SK-N-SH (cell line): ENCODE results near the gene ZMYND19. TPM values are rescaled to one million over a fixed set of nuclear protein-coding genes. Genes with fewer than 3 reads are reported as not detected.

ENCODE experiments used
- CTCF ChIA-PET: fragments of 300-600, 350-600 bp; formaldehyde crosslinking; extraction: SDS; loops from one replicate; lab custom pipeline; 2021; lab: Yijun Ruan, JAX
- POLR2A ChIA-PET: fragments of 350-600 bp; sonication (Branson Sonifier 250); formaldehyde crosslinking; extraction: SDS; loops from one replicate; lab custom pipeline; 2020; ENCODE audit warnings: antibody characterized with exemption, inconsistent platforms; lab: Yijun Ruan, JAX
- DNase-seq: peaks from one replicate; pipeline ENCODE4 v3.0.0; 2012
- H2AFZ ChIP-seq: fragments of 200-600 bp; sonication (generic); 2 replicates; pipeline ENCODE4 v1.8.1; 2016; ENCODE audit warnings: antibody characterized with exemption, mild to moderate bottlenecking, low read depth
- H3F3A ChIP-seq: fragments of 200-600 bp; sonication (generic); replicated peaks from 2 replicates; pipeline ENCODE3; 2016; ENCODE audit warnings: antibody characterized with exemption, mild to moderate bottlenecking; ENCODE audit not compliant: insufficient read depth
- H3K27ac ChIP-seq, 2 experiments: fragments of 200-500 bp in 1 of 2; fragments of 200-600 bp in 1 of 2; sonication (Bioruptor generic) in 1 of 2; sonication (generic), shearing (Covaris generic) in 1 of 2; 2 replicates each; pipeline versions ENCODE4 v1.5.1 to v1.6.1; 2014 to 2016; ENCODE audit warnings: low read depth in 2 of 2, inconsistent platforms in 1 of 2, low read length in 1 of 2, mild to moderate bottlenecking in 1 of 2, mixed read lengths in 1 of 2
- H3K27me3 ChIP-seq: fragments of 200-600 bp; sonication (generic), shearing (Covaris generic); 2 replicates; pipeline ENCODE4 v1.6.1; 2016; ENCODE audit warnings: mixed run types; ENCODE audit not compliant: insufficient read depth
- H3K36me3 ChIP-seq, 2 experiments: fragments of 200-500 bp in 1 of 2; fragments of 200-600 bp in 1 of 2; sonication (Bioruptor generic) in 1 of 2; sonication (generic) in 1 of 2; replicated peaks in 1 of 2; 2 replicates each; pipeline versions ENCODE3 to v1.5.1; 2014 to 2016; ENCODE audit warnings: low read length in 1 of 2, mild to moderate bottlenecking in 1 of 2; ENCODE audit not compliant: insufficient read depth in 2 of 2, control insufficient read depth in 1 of 2
- H3K4me1 ChIP-seq, 2 experiments: fragments of 200-500 bp in 1 of 2; fragments of 200-600 bp in 1 of 2; sonication (Bioruptor generic) in 1 of 2; sonication (generic), shearing (Covaris generic) in 1 of 2; 2 replicates each; pipeline versions ENCODE4 v1.5.1 to v1.6.1; 2014 to 2016; ENCODE audit warnings: low read depth in 1 of 2, low read length in 1 of 2, mixed run types in 1 of 2; ENCODE audit not compliant: insufficient read depth in 2 of 2, control insufficient read depth in 1 of 2
- H3K4me2 ChIP-seq: fragments of 200-600 bp; sonication (generic), shearing (Covaris generic); 2 replicates; pipeline ENCODE4 v1.6.1; 2017; ENCODE audit warnings: mixed run types
- H3K4me3 ChIP-seq, 2 experiments: fragments of 200-500 bp in 1 of 2; fragments of 200-600 bp in 1 of 2; sonication (Bioruptor generic) in 1 of 2; sonication (generic), shearing (Covaris generic) in 1 of 2; 2 replicates each; pipeline versions ENCODE4 v1.5.1 to v1.8.1; 2014 to 2016; ENCODE audit warnings: low read depth in 2 of 2, inconsistent platforms in 1 of 2, low read length in 1 of 2, mild to moderate bottlenecking in 1 of 2, mixed read lengths in 1 of 2, moderate library complexity in 1 of 2
- H3K79me2 ChIP-seq: fragments of 200-600 bp; sonication (generic); 2 replicates; pipeline ENCODE4 v1.8.1; 2017; ENCODE audit warnings: mild to moderate bottlenecking; ENCODE audit not compliant: insufficient read depth
- H3K9ac ChIP-seq: fragments of 200-600 bp; sonication (generic); 2 replicates; pipeline ENCODE4 v1.6.1; 2017; ENCODE audit warnings: mixed run types
- H3K9me2 ChIP-seq: fragments of 200-600 bp; sonication (generic); 2 replicates; pipeline ENCODE4 v1.6.1; 2017; ENCODE audit warnings: mixed run types
- H3K9me3 ChIP-seq: fragments of 200-600 bp; sonication (generic); 2 replicates; pipeline ENCODE4 v1.6.1; 2017; ENCODE audit warnings: mixed run types, mild to moderate bottlenecking, moderate library complexity
- H4K20me1 ChIP-seq: fragments of 200-600 bp; sonication (generic); 2 replicates; pipeline ENCODE4 v1.6.1; 2017; ENCODE audit warnings: mild to moderate bottlenecking, mixed run types; ENCODE audit not compliant: insufficient read depth
- CHD2 ChIP-seq: fragments of 150-350 bp; IDR thresholded peaks from 2 replicates; pipeline ENCODE4 v1.6.1; 2018; ENCODE audit warnings: low read length; ENCODE audit not compliant: partially characterized antibody
- ELF1 ChIP-seq: IDR thresholded peaks from 2 replicates; pipeline ENCODE4 v1.4.0; 2012
- FOSL2 ChIP-seq: IDR thresholded peaks from 2 replicates; pipeline ENCODE4 v1.4.0; 2012; ENCODE audit warnings: low read depth, mild to moderate bottlenecking, moderate library complexity, borderline replicate concordance
- GABPA ChIP-seq: IDR thresholded peaks from 2 replicates; pipeline ENCODE4 v1.4.0; 2012; ENCODE audit warnings: low read depth, mild to moderate bottlenecking
- MXI1 ChIP-seq: IDR thresholded peaks from 2 replicates; pipeline ENCODE4 v1.6.1; 2012; ENCODE audit warnings: mild to moderate bottlenecking, low read depth, low read length, improper control_type of control experiment
- NFIC ChIP-seq: IDR thresholded peaks from 2 replicates; pipeline ENCODE4 v1.4.0; 2012; ENCODE audit warnings: borderline replicate concordance
- NRF1 ChIP-seq: IDR thresholded peaks from 2 replicates; pipeline ENCODE4 v1.6.1; 2012; ENCODE audit warnings: low read depth, mild to moderate bottlenecking, low read length
- POLR2AphosphoS5 ChIP-seq: IDR thresholded peaks from 2 replicates; pipeline ENCODE4 v1.6.1; 2012; ENCODE audit warnings: low read depth, low read length
- RAD21 ChIP-seq: IDR thresholded peaks from 2 replicates; pipeline ENCODE4 v1.6.1; 2012; ENCODE audit warnings: mild to moderate bottlenecking, low read length
- RCOR1 ChIP-seq: fragments of 150-350 bp; IDR thresholded peaks from 2 replicates; pipeline ENCODE4 v1.6.1; 2017; ENCODE audit warnings: antibody characterized with exemption, low read length
- RFX5 ChIP-seq: IDR thresholded peaks from 2 replicates; pipeline ENCODE4 v1.6.1; 2012; ENCODE audit warnings: mild to moderate bottlenecking, improper control_type of control experiment, low read length
- SIN3A ChIP-seq: IDR thresholded peaks from 2 replicates; pipeline ENCODE4 v1.6.1; 2012; ENCODE audit warnings: low read depth, mild to moderate bottlenecking, low read length, moderate library complexity, borderline replicate concordance
- TAF1 ChIP-seq: IDR thresholded peaks from 2 replicates; pipeline ENCODE4 v1.6.1; 2012; ENCODE audit warnings: low read depth, mild to moderate bottlenecking, low read length, moderate library complexity, borderline replicate concordance
- TCF12 ChIP-seq: IDR thresholded peaks from 2 replicates; pipeline ENCODE4 v1.4.0; 2012
- YY1 ChIP-seq: IDR thresholded peaks from 2 replicates; pipeline ENCODE4 v1.4.0; 2012; ENCODE audit warnings: low read depth, mild to moderate bottlenecking
- ZBTB33 ChIP-seq: IDR thresholded peaks from 2 replicates; pipeline ENCODE4 v1.4.0; 2012; ENCODE audit warnings: low read depth, borderline replicate concordance
- WGBS: methylation state at CpG from one replicate; pipeline ENCODE4 v1.1.6; 2017; ENCODE audit warnings: low lambda C conversion rate; 5-methylcytosine and 5-hydroxymethylcytosine counted together
- polyA plus RNA-seq, 3 experiments: library from polyadenylated mRNA; depleted of rRNA; stranded (reverse); fragments of >200 nt; gene quantifications; 2 replicates each; pipeline ENCODE4 v1.2.3, GENCODE V29; 2012
- TF ChIP-seq, protein P1 (sequence below): fragments of 200-600 bp; sonication (generic); IDR thresholded peaks from 2 replicates; pipeline ENCODE4 v1.6.1; 2017; ENCODE audit warnings: antibody characterized with exemption, mild to moderate bottlenecking, moderate library complexity
- TF ChIP-seq, protein P2 (sequence below): IDR thresholded peaks from 2 replicates; pipeline ENCODE4; 2012

ZMYND19 gene
- polyA plus RNA-seq, 1 of the 3 experiments (the other 2 are of a cell fraction): 43.1 TPM

- Histone ChIP-seq H3K9ac (no peak overlapping the region), H3F3A (peaks cover 3% of the 10 kb centered on the region), H3K4me1 (peaks cover 6 to 14% of the 10 kb centered on the region in 2 experiments; a peak in 3 of 4 replicates), H3K79me2 (peaks cover 44% of the 10 kb centered on the region), H3K4me2 (peak overlapping the region; percentile 93; the same call in 1 of the 2 replicates), H3K27ac (peak overlapping the region in 1 of 2 experiments; percentile 55; a peak in 1 of 4 replicates), H3K36me3 (peaks cover 11 to 56% of the 10 kb centered on the region in 2 experiments), H3K9me3 (no peaks in the 10 kb centered on the region), H3K4me3 (peak overlapping the region in 1 of 2 experiments; percentile 95; a peak in 2 of 4 replicates), H2AFZ (peak overlapping the region; percentile 65; the same call in 1 of the 2 replicates), H3K27me3 (no peaks in the 10 kb centered on the region), H3K9me2 (no peaks in the 10 kb centered on the region), H4K20me1 (0 out of 2 replicates have a peak, but pooled peaks cover 7% of the 10 kb centered on the region)
- DNase-seq: no peak
- ChIA-PET CTCF (interaction anchor here (0.7 to 4.0 kb wide), 13 partner anchors 9 to 59 kb away, joined by 3 to 27 read pairs (median 4); partner anchors contain the start of genes EHMT1 and ZMYND19), POLR2A (interaction anchor here (0.5 kb wide), 1 partner anchor 12 kb away, joined by 3 read pairs; no protein-coding TSS in a partner anchor)
- WGBS: 77% methylated on average over 18 of the region's 19 CpGs
- no peak for TF ChIP-seq SIN3A
- no peak for TF ChIP-seq RCOR1
- no peak for TF ChIP-seq CHD2
Observed at GRCh38 chr9:137579259-137579604, 11.1 kb downstream of the ZMYND19 start.

- POLR2A ChIA-PET: no interaction called here
- Histone ChIP-seq H3K4me3 (peak within 1 kb of the TSS; percentile 95 to 97), H3K27me3 (no peaks in the 10 kb centered on the region), H3K9me2 (no peaks in the 10 kb centered on the region), H3F3A (peaks cover 3% of the 10 kb centered on the region), H3K9ac (peak within 1 kb of the TSS; percentile 85), H3K4me2 (peak within 1 kb of the TSS; percentile 93), H3K79me2 (peaks cover 48% of the 10 kb centered on the region), H4K20me1 (0 out of 2 replicates have a peak, but pooled peaks cover 7% of the 10 kb centered on the region), H3K27ac (peak within 1 kb of the TSS; percentile 68 to 89), H3K4me1 (peaks cover 6 to 14% of the 10 kb centered on the region in 2 experiments; a peak in 3 of 4 replicates), H3K36me3 (peaks cover 11 to 54% of the 10 kb centered on the region in 2 experiments), H2AFZ (peak within 1 kb of the TSS; percentile 65; the same call in 1 of the 2 replicates), H3K9me3 (no peaks in the 10 kb centered on the region)
- CTCF ChIA-PET: interaction anchor here (0.7 to 4.0 kb wide), 17 partner anchors 8 to 325 kb away, joined by 3 to 27 read pairs (median 3); partner anchors contain the start of genes EHMT1, MRPL41 and ZMYND19
- DNase-seq: peak; percentile 100
- 21% methylated on average over 34 of the region's 82 CpGs for WGBS
- TF ChIP-seq TCF12: no peak; the same call in 1 of the 2 replicates
- no peak for TF ChIP-seq ZBTB33
- peak; percentile 95 for TF ChIP-seq CHD2
- peak; percentile 54; the same call in 1 of the 2 replicates for TF ChIP-seq ELF1
- TF ChIP-seq RFX5: no peak
- TF ChIP-seq MXI1: peak; percentile 59
- peak; percentile 32; the same call in 1 of the 2 replicates for TF ChIP-seq YY1
- TF ChIP-seq RCOR1: 0 out of 2 replicates have a peak, but pooled peaks have one; percentile 19
- peak; percentile 95 for TF ChIP-seq GABPA
- TF ChIP-seq, protein P1, sequence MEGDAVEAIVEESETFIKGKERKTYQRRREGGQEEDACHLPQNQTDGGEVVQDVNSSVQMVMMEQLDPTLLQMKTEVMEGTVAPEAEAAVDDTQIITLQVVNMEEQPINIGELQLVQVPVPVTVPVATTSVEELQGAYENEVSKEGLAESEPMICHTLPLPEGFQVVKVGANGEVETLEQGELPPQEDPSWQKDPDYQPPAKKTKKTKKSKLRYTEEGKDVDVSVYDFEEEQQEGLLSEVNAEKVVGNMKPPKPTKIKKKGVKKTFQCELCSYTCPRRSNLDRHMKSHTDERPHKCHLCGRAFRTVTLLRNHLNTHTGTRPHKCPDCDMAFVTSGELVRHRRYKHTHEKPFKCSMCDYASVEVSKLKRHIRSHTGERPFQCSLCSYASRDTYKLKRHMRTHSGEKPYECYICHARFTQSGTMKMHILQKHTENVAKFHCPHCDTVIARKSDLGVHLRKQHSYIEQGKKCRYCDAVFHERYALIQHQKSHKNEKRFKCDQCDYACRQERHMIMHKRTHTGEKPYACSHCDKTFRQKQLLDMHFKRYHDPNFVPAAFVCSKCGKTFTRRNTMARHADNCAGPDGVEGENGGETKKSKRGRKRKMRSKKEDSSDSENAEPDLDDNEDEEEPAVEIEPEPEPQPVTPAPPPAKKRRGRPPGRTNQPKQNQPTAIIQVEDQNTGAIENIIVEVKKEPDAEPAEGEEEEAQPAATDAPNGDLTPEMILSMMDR: peak; percentile 84
- TF ChIP-seq, protein P2, sequence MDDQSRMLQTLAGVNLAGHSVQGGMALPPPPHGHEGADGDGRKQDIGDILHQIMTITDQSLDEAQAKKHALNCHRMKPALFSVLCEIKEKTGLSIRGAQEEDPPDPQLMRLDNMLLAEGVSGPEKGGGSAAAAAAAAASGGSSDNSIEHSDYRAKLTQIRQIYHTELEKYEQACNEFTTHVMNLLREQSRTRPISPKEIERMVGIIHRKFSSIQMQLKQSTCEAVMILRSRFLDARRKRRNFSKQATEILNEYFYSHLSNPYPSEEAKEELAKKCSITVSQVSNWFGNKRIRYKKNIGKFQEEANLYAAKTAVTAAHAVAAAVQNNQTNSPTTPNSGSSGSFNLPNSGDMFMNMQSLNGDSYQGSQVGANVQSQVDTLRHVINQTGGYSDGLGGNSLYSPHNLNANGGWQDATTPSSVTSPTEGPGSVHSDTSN: peak; percentile 32; the same call in 1 of the 2 replicates
- TF ChIP-seq SIN3A: no peak
- peak; percentile 22; the same call in 1 of the 2 replicates for TF ChIP-seq NRF1
- peak; percentile 69; the same call in 1 of the 2 replicates for TF ChIP-seq TAF1
- TF ChIP-seq FOSL2: no peak
- peak; percentile 11; the same call in 1 of the 2 replicates for TF ChIP-seq NFIC
- TF ChIP-seq POLR2AphosphoS5: peak; percentile 78
- 0 out of 2 replicates have a peak, but pooled peaks have one; percentile 7 for TF ChIP-seq RAD21
Observed at GRCh38 chr9:137578518-137579258, 11.6 kb downstream of the ZMYND19 start, which contains the start of gene DPH7. TSS of gene DPH7 (minus strand) at chr9:137578925. CDS start at chr9:137578777, 148 bp downstream.
